Progenitor cell of endocrine pancreas (in vitro differentiated cells): ENCODE results near the gene SPATS2L. TPM values are rescaled to one million over a fixed set of nuclear protein-coding genes. Genes with fewer than 3 reads are reported as not detected.
A peak's percentile ranks its signal among the peaks of the same experiment; 100 is the strongest.

Experiments used
- DNase-seq: peaks from one replicate; pipeline ENCODE4 v3.0.0; 2021; ENCODE audit warnings: low spot score; ENCODE audit not compliant: unreplicated experiment
- H3K27ac Mint-ChIP-seq: 2 replicates; pipeline ENCODE4 v1.8.0; 2021; ENCODE audit warnings: mild to moderate bottlenecking, moderate library complexity, mixed read lengths
- H3K27me3 Mint-ChIP-seq: 2 replicates; pipeline ENCODE4 v1.8.0; 2021; ENCODE audit warnings: mixed read lengths
- H3K36me3 Mint-ChIP-seq: 2 replicates; pipeline ENCODE4 v1.8.0; 2022; ENCODE audit warnings: mixed read lengths; ENCODE audit not compliant: insufficient read depth
- H3K4me1 Mint-ChIP-seq: 2 replicates; pipeline ENCODE4 v1.8.0; 2021; ENCODE audit warnings: low read depth, mixed read lengths
- H3K4me3 Mint-ChIP-seq: 2 replicates; pipeline ENCODE4 v1.8.0; 2021; ENCODE audit warnings: low read depth, mild to moderate bottlenecking, moderate library complexity, mixed read lengths
- H3K9me3 Mint-ChIP-seq: 2 replicates; pipeline ENCODE4 v1.8.0; 2021; ENCODE audit warnings: low read depth, mixed read lengths
- CTCF ChIP-seq: fragments of 200-600 bp; sonication (generic); IDR thresholded peaks from one replicate; pipeline ENCODE4 v1.5.0; 2021; ENCODE audit warnings: antibody characterized with exemption, mild to moderate bottlenecking; ENCODE audit not compliant: unreplicated experiment
- total RNA-seq: library from RNA; stranded (reverse); gene quantifications from 2 replicates; pipeline ENCODE4 v1.2.1, GENCODE V29; 2021

The SPATS2L gene
- total RNA-seq, 1 donor from 2014 or later: 110 TPM

GRCh38 chr2:200364142-200364541, 57.6 kb downstream of the SPATS2L start:
- peaks cover 70% of the 10 kb centered on the region for H3K4me1 Mint-ChIP-seq
- no peaks in the 10 kb centered on the region for H3K27me3 Mint-ChIP-seq
- no peak for TF ChIP-seq CTCF
- no peaks in the 10 kb centered on the region for H3K9me3 Mint-ChIP-seq
- H3K36me3 Mint-ChIP-seq: no peaks in the 10 kb centered on the region
- H3K4me3 Mint-ChIP-seq: no peak overlapping the region
- no peak overlapping the region for H3K27ac Mint-ChIP-seq
- DNase-seq: no peak

- Mint-ChIP-seq H3K27me3 (no peaks in the 10 kb centered on the region), H3K27ac (no peak overlapping the region), H3K36me3 (no peaks in the 10 kb centered on the region), H3K4me1 (peaks cover 66% of the 10 kb centered on the region), H3K4me3 (no peak overlapping the region), H3K9me3 (no peaks in the 10 kb centered on the region)
- no peak for TF ChIP-seq CTCF
- no peak for DNase-seq
Observed at GRCh38 chr2:200364620-200365019, 58.1 kb downstream of the SPATS2L start.

- no peak for TF ChIP-seq CTCF
- H3K9me3 Mint-ChIP-seq: no peaks in the 10 kb centered on the region
- H3K4me1 Mint-ChIP-seq: peaks cover 67% of the 10 kb centered on the region
- DNase-seq: no peak
- no peak overlapping the region for H3K27ac Mint-ChIP-seq
- H3K4me3 Mint-ChIP-seq: no peak overlapping the region
- H3K36me3 Mint-ChIP-seq: peaks cover 3% of the 10 kb centered on the region
- H3K27me3 Mint-ChIP-seq: no peaks in the 10 kb centered on the region
Observed at GRCh38 chr2:200365209-200365608, 58.7 kb downstream of the SPATS2L start.

GRCh38 chr2:200367155-200367554, 60.7 kb downstream of the SPATS2L start:
- Mint-ChIP-seq H3K36me3 (peaks cover 4% of the 10 kb centered on the region), H3K27me3 (no peaks in the 10 kb centered on the region), H3K27ac (peak overlapping the region; percentile 93), H3K4me1 (peaks cover 58% of the 10 kb centered on the region), H3K4me3 (no peak overlapping the region), H3K9me3 (no peaks in the 10 kb centered on the region)
- DNase-seq: no peak
- no peak for TF ChIP-seq CTCF

- H3K27me3 Mint-ChIP-seq: no peaks in the 10 kb centered on the region
- no peak for TF ChIP-seq CTCF
- H3K4me1 Mint-ChIP-seq: peaks cover 48% of the 10 kb centered on the region
- H3K36me3 Mint-ChIP-seq: peaks cover 5% of the 10 kb centered on the region
- H3K27ac Mint-ChIP-seq: peak overlapping the region; percentile 70
- H3K9me3 Mint-ChIP-seq: no peaks in the 10 kb centered on the region
- no peak overlapping the region for H3K4me3 Mint-ChIP-seq
- DNase-seq: no peak
Observed at GRCh38 chr2:200369886-200370285, 63.4 kb downstream of the SPATS2L start.
